Muscle layer of duodenum (tissue), 2 donors: ENCODE data around the gene KRT15.

ENCODE experiments used
- H3K27ac ChIP-seq: one replicate; pipeline ENCODE4 v1.7.0; 2013; ENCODE audit warnings: mild to moderate bottlenecking, low read length
- H3K27me3 ChIP-seq: one replicate; pipeline ENCODE4 v1.7.0; 2013; ENCODE audit warnings: low read depth, mild to moderate bottlenecking, control low read depth, low read length
- H3K36me3 ChIP-seq, 2 donors: one replicate each; pipeline ENCODE4 v1.7.0; 2013; ENCODE audit warnings: low read length in 2 of 2, control low read depth in 1 of 2, mild to moderate bottlenecking in 1 of 2; ENCODE audit not compliant: insufficient read depth in 2 of 2, control insufficient read depth in 1 of 2
- H3K4me1 ChIP-seq, 2 donors: one replicate each; pipeline ENCODE4 v1.7.0; 2013; ENCODE audit warnings: low read length in 2 of 2, mild to moderate bottlenecking in 2 of 2, control low read depth in 1 of 2, moderate library complexity in 1 of 2; ENCODE audit not compliant: insufficient read depth in 2 of 2, control insufficient read depth in 1 of 2
- H3K4me3 ChIP-seq, 2 donors: one replicate each; pipeline ENCODE4 v1.7.0; 2013; ENCODE audit warnings: low read length in 2 of 2, low read depth in 1 of 2, mild to moderate bottlenecking in 1 of 2
- H3K9me3 ChIP-seq, 2 donors: one replicate each; pipeline ENCODE4 v1.7.0; 2013; ENCODE audit warnings: low read length in 2 of 2, control low read depth in 1 of 2, mild to moderate bottlenecking in 1 of 2; ENCODE audit not compliant: control insufficient read depth in 1 of 2
- donor health status: healthy.

The KRT15 gene

GRCh38 chr17:41484920-41485904 lies 33.5 kb downstream of the KRT15 start:
- Histone ChIP-seq H3K4me3 (no peak overlapping the region), H3K27me3 (no peaks in the 10 kb centered on the region), H3K36me3 (no peaks in the 10 kb centered on the region), H3K4me1 (no peaks in the 10 kb centered on the region), H3K27ac (no peak overlapping the region), H3K9me3 (no peaks in the 10 kb centered on the region)

GRCh38 chr17:41483991-41484826 lies 34.5 kb downstream of the KRT15 start:
- Histone ChIP-seq H3K27ac (no peak overlapping the region), H3K9me3 (no peaks in the 10 kb centered on the region), H3K4me3 (no peak overlapping the region), H3K27me3 (no peaks in the 10 kb centered on the region), H3K36me3 (no peaks in the 10 kb centered on the region), H3K4me1 (no peaks in the 10 kb centered on the region)

- H3K4me3 ChIP-seq = no peak overlapping the region
- H3K27me3 ChIP-seq = no peaks in the 10 kb centered on the region
- H3K36me3 ChIP-seq = no peaks in the 10 kb centered on the region
- no peaks in the 10 kb centered on the region for H3K9me3 ChIP-seq
- H3K4me1 ChIP-seq = no peaks in the 10 kb centered on the region
- no peak overlapping the region for H3K27ac ChIP-seq
Observed at GRCh38 chr17:41483531-41483930, 35.2 kb downstream of the KRT15 start.

- Histone ChIP-seq H3K27ac (no peak within 1 kb of the TSS), H3K4me3 (no peak within 1 kb of the TSS), H3K27me3 (no peaks in the 10 kb centered on the region), H3K36me3 (no peaks in the 10 kb centered on the region), H3K9me3 (no peaks in the 10 kb centered on the region), H3K4me1 (no peaks in the 10 kb centered on the region)
Observed at GRCh38 chr17:41481036-41481435, 37.7 kb downstream of the KRT15 start, which contains the start of gene KRT35. Gene KRT35 (minus strand): TSS chr17:41481151. CDS start chr17:41481097, 54 bp downstream.

- no peaks in the 10 kb centered on the region for H3K4me1 ChIP-seq
- no peaks in the 10 kb centered on the region for H3K27me3 ChIP-seq
- no peaks in the 10 kb centered on the region for H3K9me3 ChIP-seq
- H3K27ac ChIP-seq = no peak overlapping the region
- no peak overlapping the region for H3K4me3 ChIP-seq
- H3K36me3 ChIP-seq = no peaks in the 10 kb centered on the region
Observed at GRCh38 chr17:41480581-41480980, 38.1 kb downstream of the KRT15 start.

- H3K4me3 ChIP-seq = no peak overlapping the region
- H3K36me3 ChIP-seq = no peaks in the 10 kb centered on the region
- H3K27ac ChIP-seq = no peak overlapping the region
- H3K27me3 ChIP-seq = no peaks in the 10 kb centered on the region
- no peaks in the 10 kb centered on the region for H3K4me1 ChIP-seq
- no peaks in the 10 kb centered on the region for H3K9me3 ChIP-seq
Observed at GRCh38 chr17:41480136-41480535, 38.6 kb downstream of the KRT15 start.

GRCh38 chr17:41478237-41478636 lies 40.5 kb downstream of the KRT15 start:
- Histone ChIP-seq H3K9me3 (peaks cover 0 to 3% of the 10 kb centered on the region in 2 donors), H3K4me1 (no peaks in the 10 kb centered on the region), H3K27me3 (no peaks in the 10 kb centered on the region)

GRCh38 chr17:41476866-41477815 lies 41.5 kb downstream of the KRT15 start:
- Histone ChIP-seq H3K4me3 (no peak overlapping the region), H3K4me1 (no peaks in the 10 kb centered on the region), H3K27ac (no peak overlapping the region), H3K36me3 (no peaks in the 10 kb centered on the region), H3K27me3 (no peaks in the 10 kb centered on the region), H3K9me3 (peaks cover 0 to 3% of the 10 kb centered on the region in 2 donors)

More at GRCh38 chr17:41478237-41478636, 40.5 kb downstream of the KRT15 start:
- H3K36me3 ChIP-seq = no peaks in the 10 kb centered on the region
- no peak overlapping the region for H3K27ac ChIP-seq
- H3K4me3 ChIP-seq = no peak overlapping the region

GRCh38 chr17:41475421-41475820 lies 43.3 kb downstream of the KRT15 start:
- no peaks in the 10 kb centered on the region for H3K27me3 ChIP-seq
- no peak overlapping the region for H3K27ac ChIP-seq
- no peaks in the 10 kb centered on the region for H3K36me3 ChIP-seq
- H3K4me3 ChIP-seq = no peak overlapping the region
- no peaks in the 10 kb centered on the region for H3K4me1 ChIP-seq
- peaks cover 0 to 3% of the 10 kb centered on the region in 2 donors for H3K9me3 ChIP-seq

- no peaks in the 10 kb centered on the region for H3K27me3 ChIP-seq
- no peaks in the 10 kb centered on the region for H3K4me1 ChIP-seq
- no peak overlapping the region for H3K4me3 ChIP-seq
- no peak overlapping the region for H3K27ac ChIP-seq
- no peaks in the 10 kb centered on the region for H3K36me3 ChIP-seq
- H3K9me3 ChIP-seq = peaks cover 0 to 3% of the 10 kb centered on the region in 2 donors
Observed at GRCh38 chr17:41474863-41475262, 43.8 kb downstream of the KRT15 start.
